ENCODE results near the gene ADGRG1.

Gene ADGRG1

GRCh38 chr16:57667048-57667525 lies 38.7 kb downstream of the ADGRG1 start:
- H3K4ac ChIP-seq (ENCODE audit: low read length), result no peak overlapping the region
- H3K18ac ChIP-seq (ENCODE audit: low read length), result no peak overlapping the region
- H3K14ac ChIP-seq (ENCODE audit: low read length), result no peak overlapping the region
- no peak overlapping the region for H3K4me3 ChIP-seq (ENCODE audit: low read length in 2 of 2)
- no CpG with 5 or more reads among the region's 5 CpGs for WGBS, 2 donors (ENCODE audit: extremely low coverage in 2 of 2, insufficient read length in 2 of 2, insufficient replicate concordance in 1 of 2)
- H3K36me3 ChIP-seq (replicated peaks in 1 of 2; ENCODE audit: control insufficient read depth in 2 of 2, insufficient read depth in 2 of 2, low read length in 2 of 2), result peaks cover 14 to 27% of the 10 kb centered on the region in 2 donors
- no peak overlapping the region for H2BK15ac ChIP-seq (ENCODE audit: low read length)
- H2BK12ac ChIP-seq (ENCODE audit: low read length), result peak overlapping the region; percentile 86
- H3K27ac ChIP-seq (replicated peaks; ENCODE audit: low read length), result no peak overlapping the region
- H3K79me1 ChIP-seq (ENCODE audit: low read depth, low read length), result no peaks in the 10 kb centered on the region
- H2BK120ac ChIP-seq (ENCODE audit: low read depth, low read length), result no peak overlapping the region
- H4K8ac ChIP-seq (ENCODE audit: low read depth, low read length), result no peak overlapping the region
- H3K4me1 ChIP-seq (ENCODE audit: control insufficient read depth in 2 of 2, insufficient read depth in 1 of 2, low read depth in 1 of 2, low read length in 2 of 2), result peaks cover 3 to 6% of the 10 kb centered on the region in 2 donors
- no peak for DNase-seq (ENCODE audit: low spot score)
- H3K23ac ChIP-seq (ENCODE audit: low read depth, low read length, poor library complexity), result peak overlapping the region; percentile 56
- H3K9ac ChIP-seq (ENCODE audit: low read depth, low read length, poor library complexity), result peak overlapping the region; percentile 65
- H2AFZ ChIP-seq (ENCODE audit: low read length), result peak overlapping the region; percentile 38
- H2AK5ac ChIP-seq (ENCODE audit: low read depth, low read length), result no peak overlapping the region
- H3K27me3 ChIP-seq (ENCODE audit: control insufficient read depth in 3 of 3, insufficient read depth in 3 of 3, low read depth in 1 of 3, low read length in 3 of 3), result no peaks in the 10 kb centered on the region
- no peak overlapping the region for H2BK5ac ChIP-seq (ENCODE audit: low read length)
- no peak overlapping the region for H3K4me2 ChIP-seq (ENCODE audit: insufficient read depth, low read length, poor library complexity, severe bottlenecking)
- H3K9me3 ChIP-seq (replicated peaks in 1 of 2; ENCODE audit: control insufficient read depth in 2 of 2, insufficient read depth in 1 of 2, low read depth in 1 of 2, low read length in 2 of 2), result no peaks in the 10 kb centered on the region
- H4K91ac ChIP-seq (ENCODE audit: low read depth, low read length, poor library complexity), result no peak overlapping the region

GRCh38 chr16:57667526-57668262 lies 39.3 kb downstream of the ADGRG1 start:
- Histone ChIP-seq H2BK120ac (ENCODE audit: low read depth, low read length) (no peak overlapping the region), H3K27ac (replicated peaks; ENCODE audit: low read length) (no peak overlapping the region)
- no CpG with 5 or more reads among the region's 17 CpGs for WGBS, 2 donors (ENCODE audit: extremely low coverage in 2 of 2, insufficient read length in 2 of 2, insufficient replicate concordance in 1 of 2)

DNA sequence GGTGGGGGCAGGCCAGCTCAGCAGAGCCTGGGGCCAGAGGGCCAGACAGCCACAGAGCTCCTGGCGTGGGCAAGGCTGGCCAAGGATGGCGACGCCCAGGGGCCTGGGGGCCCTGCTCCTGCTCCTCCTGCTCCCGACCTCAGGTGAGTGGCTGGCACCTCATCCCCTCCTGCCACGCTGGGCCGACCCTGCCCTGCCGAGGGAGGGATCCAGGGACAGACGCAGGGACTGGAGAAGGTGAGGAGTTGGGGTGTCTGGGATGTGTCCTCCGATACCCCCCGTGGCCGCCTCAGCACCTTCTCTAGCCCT lies 39.8 kb downstream of the ADGRG1 start, which contains the start of gene ADGRG3:
Gene ADGRG3, plus strand, starts transcription at position 44 of the 309 bp plus-strand sequence. Its CDS starts 42 bp downstream, at position 86.
- Histone ChIP-seq H3K18ac (ENCODE audit: low read length) (peak within 1 kb of the TSS; percentile 66), H3K14ac (ENCODE audit: low read length) (peak within 1 kb of the TSS; percentile 11), H2AFZ (ENCODE audit: low read length) (peak within 1 kb of the TSS; percentile 38), H3K9ac (ENCODE audit: low read depth, low read length, poor library complexity) (peak within 1 kb of the TSS; percentile 65), H4K91ac (ENCODE audit: low read depth, low read length, poor library complexity) (peak within 1 kb of the TSS; percentile 69), H2AK5ac (ENCODE audit: low read depth, low read length) (peak within 1 kb of the TSS; percentile 76), H3K4me2 (ENCODE audit: insufficient read depth, low read length, poor library complexity, severe bottlenecking) (no peak within 1 kb of the TSS), H3K36me3 (replicated peaks in 1 of 2; ENCODE audit: control insufficient read depth in 2 of 2, insufficient read depth in 2 of 2, low read length in 2 of 2) (peaks cover 9 to 16% of the 10 kb centered on the region in 2 donors), H2BK12ac (ENCODE audit: low read length) (no peak within 1 kb of the TSS), H4K8ac (ENCODE audit: low read depth, low read length) (no peak within 1 kb of the TSS), H3K4me3 (ENCODE audit: low read length in 2 of 2) (no peak within 1 kb of the TSS), H3K27ac (replicated peaks; ENCODE audit: low read length) (no peak within 1 kb of the TSS), H3K79me1 (ENCODE audit: low read depth, low read length) (no peaks in the 10 kb centered on the region), H3K4me1 (ENCODE audit: control insufficient read depth in 2 of 2, insufficient read depth in 1 of 2, low read depth in 1 of 2, low read length in 2 of 2) (peaks cover 3 to 6% of the 10 kb centered on the region in 2 donors), H3K27me3 (ENCODE audit: control insufficient read depth in 3 of 3, insufficient read depth in 3 of 3, low read depth in 1 of 3, low read length in 3 of 3) (peaks cover 0 to 4% (median 0%) of the 10 kb centered on the region in 3 experiments), H3K9me3 (replicated peaks in 1 of 2; ENCODE audit: control insufficient read depth in 2 of 2, insufficient read depth in 1 of 2, low read depth in 1 of 2, low read length in 2 of 2) (no peaks in the 10 kb centered on the region), H3K23ac (ENCODE audit: low read depth, low read length, poor library complexity) (peak within 1 kb of the TSS; percentile 56), H2BK120ac (ENCODE audit: low read depth, low read length) (no peak within 1 kb of the TSS), H2BK15ac (ENCODE audit: low read length) (peak within 1 kb of the TSS; percentile 24), H3K4ac (ENCODE audit: low read length) (no peak within 1 kb of the TSS), H2BK5ac (ENCODE audit: low read length) (peak within 1 kb of the TSS; percentile 57)
- no CpG with 5 or more reads among the region's 11 CpGs for WGBS, 2 donors (ENCODE audit: extremely low coverage in 2 of 2, insufficient read length in 2 of 2, insufficient replicate concordance in 1 of 2)
- DNase-seq (ENCODE audit: low spot score), result no peak

More at GRCh38 chr16:57667526-57668262, 39.3 kb downstream of the ADGRG1 start:
- Histone ChIP-seq H3K4me3 (ENCODE audit: low read length in 2 of 2) (no peak overlapping the region), H3K14ac (ENCODE audit: low read length) (peak overlapping the region; percentile 11), H3K4me1 (ENCODE audit: control insufficient read depth in 2 of 2, insufficient read depth in 1 of 2, low read depth in 1 of 2, low read length in 2 of 2) (peaks cover 3 to 6% of the 10 kb centered on the region in 2 donors), H3K9me3 (replicated peaks in 1 of 2; ENCODE audit: control insufficient read depth in 2 of 2, insufficient read depth in 1 of 2, low read depth in 1 of 2, low read length in 2 of 2) (no peaks in the 10 kb centered on the region), H3K9ac (ENCODE audit: low read depth, low read length, poor library complexity) (no peak overlapping the region), H3K27me3 (ENCODE audit: control insufficient read depth in 3 of 3, insufficient read depth in 3 of 3, low read depth in 1 of 3, low read length in 3 of 3) (no peaks in the 10 kb centered on the region), H4K8ac (ENCODE audit: low read depth, low read length) (no peak overlapping the region), H2BK5ac (ENCODE audit: low read length) (peak overlapping the region; percentile 57), H3K4ac (ENCODE audit: low read length) (no peak overlapping the region), H2BK12ac (ENCODE audit: low read length) (no peak overlapping the region), H2AFZ (ENCODE audit: low read length) (peak overlapping the region; percentile 38), H3K36me3 (replicated peaks in 1 of 2; ENCODE audit: control insufficient read depth in 2 of 2, insufficient read depth in 2 of 2, low read length in 2 of 2) (peaks cover 12 to 21% of the 10 kb centered on the region in 2 donors), H3K23ac (ENCODE audit: low read depth, low read length, poor library complexity) (peak overlapping the region; percentile 56), H2AK5ac (ENCODE audit: low read depth, low read length) (peak overlapping the region; percentile 49), H4K91ac (ENCODE audit: low read depth, low read length, poor library complexity) (peak overlapping the region; percentile 69), H3K18ac (ENCODE audit: low read length) (peak overlapping the region; percentile 66), H3K79me1 (ENCODE audit: low read depth, low read length) (no peaks in the 10 kb centered on the region), H2BK15ac (ENCODE audit: low read length) (peak overlapping the region; percentile 24), H3K4me2 (ENCODE audit: insufficient read depth, low read length, poor library complexity, severe bottlenecking) (no peak overlapping the region)
- DNase-seq (ENCODE audit: low spot score), result no peak

All from neuronal stem cell (in vitro differentiated cells).